NCI-H524 (cell line): ENCODE measurements around the gene GBX1.

ENCODE experiments used
- DNase-seq, 2 experiments: peaks; one replicate each; lab custom pipeline; 2025; lab: John Stamatoyannopoulos, UW

Gene GBX1

GRCh38 chr7:151193203-151193978, 25.9 kb upstream of the GBX1 start:
- DNase-seq: no peak

GRCh38 chr7:151192002-151192539, 24.6 kb upstream of the GBX1 start:
- no peak for DNase-seq

GRCh38 chr7:151191544-151191943, 24.1 kb upstream of the GBX1 start:
- DNase-seq: no peak

- no peak for DNase-seq
Measured at GRCh38 chr7:151189038-151189437, 21.5 kb upstream of the GBX1 start.

- no peak for DNase-seq
Measured at GRCh38 chr7:151188252-151188542, 20.7 kb upstream of the GBX1 start.

GRCh38 chr7:151187409-151188251, 20.1 kb upstream of the GBX1 start:
- no peak for DNase-seq

- no peak for DNase-seq
Measured at GRCh38 chr7:151186640-151187408, 19.3 kb upstream of the GBX1 start, which contains the start of gene ASB10. ASB10 (minus strand) TSS chr7:151187250; CDS start chr7:151187130, 120 bp downstream.

- DNase-seq: no peak
Measured at GRCh38 chr7:151185762-151186639, 18.5 kb upstream of the GBX1 start.

- no peak for DNase-seq
Measured at GRCh38 chr7:151181011-151181431, 13.5 kb upstream of the GBX1 start.

GRCh38 chr7:151179946-151180345, 12.5 kb upstream of the GBX1 start:
- no peak for DNase-seq

GRCh38 chr7:151179287-151179860, 11.9 kb upstream of the GBX1 start:
- no peak for DNase-seq

GRCh38 chr7:151178831-151179230, 11.3 kb upstream of the GBX1 start:
- DNase-seq: no peak

GRCh38 chr7:151178236-151178635, 10.7 kb upstream of the GBX1 start:
- DNase-seq: no peak

- DNase-seq: no peak
Measured at GRCh38 chr7:151177310-151177709, 9.8 kb upstream of the GBX1 start.

- no peak for DNase-seq
Measured at GRCh38 chr7:151176401-151176800, 8.9 kb upstream of the GBX1 start.

GRCh38 chr7:151175793-151176311, 8.4 kb upstream of the GBX1 start:
- DNase-seq: no peak

GRCh38 chr7:151175047-151175792, 7.7 kb upstream of the GBX1 start:
- DNase-seq: no peak

GRCh38 chr7:151174246-151175046, 7.0 kb upstream of the GBX1 start:
- DNase-seq: no peak
